ENCODE data around the gene SCNN1G.

Gene SCNN1G

GRCh38 chr16:23172583-23172982, 10.0 kb upstream of the SCNN1G start:
- TF ChIP-seq CTCF (conservative IDR thresholded peaks at IDR 0.05) = no peak
- no peak overlapping the region for H3K27ac ChIP-seq

DNA sequence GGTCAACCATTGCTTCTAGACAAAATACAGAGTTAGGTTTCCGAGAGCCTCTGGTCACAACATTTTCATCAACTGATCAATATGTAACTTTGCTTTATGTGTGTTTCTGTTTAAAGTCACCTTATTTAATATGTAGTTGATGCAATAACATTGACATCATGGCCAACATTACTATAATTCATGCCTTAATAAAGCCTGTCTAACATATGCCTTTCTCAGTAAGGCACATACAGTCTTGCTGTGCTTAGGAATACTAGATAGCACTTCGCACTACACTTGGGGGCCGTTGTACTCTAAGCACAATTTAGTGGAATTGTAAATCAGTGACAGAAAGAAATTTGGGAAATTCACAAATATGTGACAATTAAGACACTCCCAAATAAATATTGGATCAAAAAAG, 9.6 kb upstream of the SCNN1G start:
- H3K27ac ChIP-seq = no peak overlapping the region
- no peak for TF ChIP-seq CTCF (conservative IDR thresholded peaks at IDR 0.05)

- no peak overlapping the region for H3K27ac ChIP-seq
- no peak for TF ChIP-seq CTCF (conservative IDR thresholded peaks at IDR 0.05)
Measured at GRCh38 chr16:23174622-23175021, 7.9 kb upstream of the SCNN1G start.

- no peak for TF ChIP-seq CTCF (conservative IDR thresholded peaks at IDR 0.05)
- no peak overlapping the region for H3K27ac ChIP-seq
Measured at GRCh38 chr16:23175651-23176050, 6.9 kb upstream of the SCNN1G start.

GRCh38 chr16:23181506-23181905, 1.0 kb upstream of the SCNN1G start:
- no peak for TF ChIP-seq CTCF (conservative IDR thresholded peaks at IDR 0.05)
- H3K27ac ChIP-seq = no peak overlapping the region

DNA sequence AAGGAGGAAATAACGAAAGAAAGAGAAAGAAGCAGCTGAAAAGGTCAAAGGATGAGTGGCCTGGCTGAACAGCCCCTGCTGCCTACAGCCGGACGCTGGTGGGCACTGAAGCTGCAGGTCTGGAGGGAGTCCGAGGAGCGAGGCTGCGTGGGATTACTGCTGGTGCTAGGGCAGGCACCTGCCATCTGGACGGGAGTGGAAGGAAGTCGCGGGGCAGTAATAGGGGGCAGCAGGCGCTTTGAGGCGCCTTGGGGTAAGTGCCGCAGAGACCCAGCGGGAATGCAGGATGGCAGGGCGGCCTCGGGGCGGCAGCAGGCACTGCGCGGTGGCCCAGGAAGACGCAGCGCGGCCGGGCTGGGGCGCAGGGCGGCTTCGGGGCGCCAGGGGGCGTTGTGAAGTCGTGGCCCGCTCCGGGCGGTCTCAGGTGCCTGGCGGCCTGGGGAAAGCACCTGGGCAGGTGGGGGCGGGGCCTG, 303 bp upstream of the SCNN1G start:
- peak overlapping the region; percentile 49; the same call in 1 of the 2 replicates for H3K27ac ChIP-seq
- peak; percentile 96 for TF ChIP-seq CTCF (conservative IDR thresholded peaks at IDR 0.05)

DNA sequence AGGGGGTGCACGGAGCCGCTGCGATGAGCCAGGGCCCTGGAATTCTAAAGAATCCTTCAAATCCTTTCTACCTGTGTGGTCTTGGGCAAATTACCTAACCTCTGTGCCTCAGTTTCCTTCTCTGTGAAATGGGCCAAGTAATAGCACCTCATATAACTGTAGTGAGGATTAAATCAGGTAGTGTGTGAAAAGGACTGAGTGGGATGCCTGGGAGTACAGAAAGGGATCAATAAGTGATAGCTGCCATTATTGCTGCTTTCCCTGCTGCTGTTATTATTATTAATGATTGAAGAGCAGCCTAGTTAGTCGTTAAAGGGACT, 958 bp downstream of the SCNN1G start:
- H3K27ac ChIP-seq = peak overlapping the region; percentile 42; the same call in 1 of the 2 replicates
- no peak for TF ChIP-seq CTCF (conservative IDR thresholded peaks at IDR 0.05)

DNA sequence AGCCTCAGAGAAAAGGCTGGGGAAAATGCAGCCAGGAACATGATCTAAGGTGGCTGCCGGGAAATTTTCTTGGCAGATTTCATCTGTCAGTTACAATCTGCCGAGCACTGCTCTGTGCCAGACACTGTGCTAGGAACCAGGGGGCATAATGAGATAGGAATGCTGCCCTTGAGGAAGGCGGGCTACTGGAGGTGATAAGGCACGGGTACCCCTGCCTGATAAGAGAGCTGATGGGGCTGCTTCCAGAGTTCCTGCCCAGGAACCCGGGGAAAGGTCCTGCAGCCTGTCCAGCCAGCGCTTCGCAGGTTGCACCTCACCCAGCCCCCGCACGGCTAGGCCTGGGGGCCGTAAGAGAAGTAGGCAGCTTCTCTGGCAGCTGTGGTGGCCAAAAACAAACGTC, 3.1 kb downstream of the SCNN1G start:
- no peak overlapping the region for H3K27ac ChIP-seq
- TF ChIP-seq CTCF (conservative IDR thresholded peaks at IDR 0.05) = no peak
